ENCODE data around the gene SQSTM1. TPM values are rescaled to one million over a fixed set of nuclear protein-coding genes. Genes with fewer than 3 reads are reported as not detected.
A peak's percentile ranks its signal among the peaks of the same experiment; 100 is the strongest.

The SQSTM1 gene
- total and polyA plus RNA-seq, 9 of the 15 experiments (the other 6 are each of a cell fraction or from before 2014, with no cell fraction given): 5.6 to 148 (median 64.0) TPM

- FAIRE-seq: peak; percentile 48
- DNase-seq (ENCODE audit: extremely low read depth in 1 of 4, low spot score in 3 of 4): peak; percentile 80 to 91 (median 84)
- POLR2A ChIA-PET: interaction anchor here (0.6 to 2.2 kb wide), 5 partner anchors 9 to 125 kb away, joined by 3 to 18 read pairs (median 3); partner anchors contain the start of genes CBY3 and SQSTM1
- Histone ChIP-seq H3K36me3 (ENCODE audit: control insufficient read depth, insufficient read depth, low read length) (peaks cover 28% of the 10 kb centered on the region; the same call in 2 of the 3 replicates), H4K20me1 (replicated peaks; ENCODE audit: control insufficient read depth, insufficient read depth, low read length) (no peaks in the 10 kb centered on the region), H3K79me2 (ENCODE audit: control insufficient read depth, insufficient read depth, low read length) (peaks cover 47% of the 10 kb centered on the region), H3K4me1 (replicated peaks in 1 of 2; ENCODE audit: control insufficient read depth in 2 of 2, insufficient read depth in 2 of 2, low read length in 2 of 2) (peaks cover 23 to 62% of the 10 kb centered on the region in 2 experiments), H3K9me1 (ENCODE audit: control insufficient read depth, insufficient read depth, low read length) (peaks cover 6% of the 10 kb centered on the region), H3K9me3 (replicated peaks; ENCODE audit: control insufficient read depth, insufficient read depth, low read depth, low read length) (no peaks in the 10 kb centered on the region), H3K9ac (ENCODE audit: insufficient read depth in 1 of 2, low read depth in 2 of 2, low read length in 2 of 2) (peak within 1 kb of the TSS; percentile 84 to 91), H3K27ac (ENCODE audit: extremely low read depth, low read depth, low read length) (peak within 1 kb of the TSS; percentile 88), H3K4me2 (ENCODE audit: insufficient read depth, low read length) (peak within 1 kb of the TSS; percentile 83), H2AFZ (ENCODE audit: low read depth, low read length) (peak within 1 kb of the TSS; percentile 84), H3K27me3 (ENCODE audit: control insufficient read depth in 2 of 2, insufficient read depth in 2 of 2, low read length in 2 of 2) (no peaks in the 10 kb centered on the region), H3K4me3 (peak within 1 kb of the TSS; percentile 76)
- CTCF ChIA-PET (ENCODE audit: low intra/inter-chr PET ratio): no interaction called here
- in situ Hi-C loops (cut with MboI): no loop called here
- BruUV-seq (replicated peaks): no TSS peak
- intact Hi-C loops (cut with micrococcal nuclease): loop anchor here (5.0 kb wide), 2 partner anchors 39 to 101 kb away; partner anchors contain the start of gene TBC1D9B
- 0% methylated on average over 25 of the region's 108 CpGs for WGBS (ENCODE audit: insufficient coverage, low coverage, missing lambda C conversion rate)
- ATAC-seq: peak; percentile 82
- TF ChIP-seq JUND (IDR thresholded peaks at IDR 0.05; ENCODE audit: borderline replicate concordance, low read depth, low read length): peak; percentile 37; the same call in 1 of the 2 replicates
- no peak; the same call in 2 of the 3 replicates for TF ChIP-seq JUND (tag; IDR thresholded peaks at IDR 0.05; ENCODE audit: borderline replicate concordance, low read depth, low read length)
- TF ChIP-seq JUN (IDR thresholded peaks at IDR 0.05; ENCODE audit: borderline replicate concordance, low read depth, low read length): peak; percentile 8; the same call in 1 of the 2 replicates
- no peak for TF ChIP-seq JUN (CRISPR knock-in tag; IDR thresholded peaks at IDR 0.05; ENCODE audit: borderline replicate concordance)
- TF ChIP-seq MEF2A (IDR thresholded peaks at IDR 0.05; ENCODE audit: control insufficient read depth, low read depth, low read length): peak; percentile 12; the same call in 1 of the 2 replicates
- TF ChIP-seq EP400 (IDR thresholded peaks at IDR 0.05): 0 out of 2 replicates have a peak, but pooled peaks have one; percentile 18
- peak in 1 of 2 experiments; percentile 69 for TF ChIP-seq E2F6 (IDR thresholded peaks at IDR 0.05; ENCODE audit: borderline replicate concordance in 1 of 2, extremely low read depth in 1 of 2, insufficient read depth in 1 of 2, insufficient read length in 1 of 2, low read depth in 1 of 2, low read length in 1 of 2, poor library complexity in 1 of 2, severe bottlenecking in 1 of 2)
- TF ChIP-seq HCFC1 (IDR thresholded peaks at IDR 0.05; ENCODE audit: low read depth, low read length): peak; percentile 48
- TF ChIP-seq ZBED1 (IDR thresholded peaks at IDR 0.05): no peak
- peak; percentile 54 for TF ChIP-seq CHD1 (IDR thresholded peaks at IDR 0.05; ENCODE audit: low read length)
- no peak for TF ChIP-seq NR2C2 (CRISPR knock-in tag; IDR thresholded peaks at IDR 0.05)
- peak; percentile 27; the same call in 1 of the 2 replicates for TF ChIP-seq NR2C2 (tag; IDR thresholded peaks at IDR 0.05)
- peak; percentile 38; the same call in 1 of the 2 replicates for TF ChIP-seq SPI1 (IDR thresholded peaks at IDR 0.05; ENCODE audit: borderline replicate concordance, low read depth, low read length)
- TF ChIP-seq FOXP1 (CRISPR knock-in tag; IDR thresholded peaks at IDR 0.05): 0 out of 2 replicates have a peak, but pooled peaks have one; percentile 51
- peak; percentile 45; the same call in 1 of the 2 replicates for TF ChIP-seq ARID4B (CRISPR knock-in tag; IDR thresholded peaks at IDR 0.05)
These were observed 14.3 kb upstream of the SQSTM1 start, which contains the start of gene MGAT4B for GRCh38 chr5:179806250-179807048. Gene MGAT4B (minus strand): TSS chr5:179806866. CDS start chr5:179806583, 283 bp downstream.

Measured in K562 (cell line).